Measurements from ENCODE around the gene SCRT2. TPM values are rescaled to one million over a fixed set of nuclear protein-coding genes. Genes with fewer than 3 reads are reported as not detected.

SCRT2 gene
- total and polyA plus RNA-seq, 9 of the 15 experiments (the other 6 are each of a cell fraction or from before 2014, with no cell fraction given): 0.04 to 0.75 (median 0.13) TPM; not detected in 2

GRCh38 chr20:651713-652614 lies 23.6 kb downstream of the SCRT2 start:
- POLR2A ChIA-PET: interaction anchor here (0.5 to 1.5 kb wide), 6 partner anchors 11 to 190 kb away, joined by 3 to 4 read pairs (median 4); partner anchors contain the start of gene TBC1D20
- H3K4me2 ChIP-seq (ENCODE audit: insufficient read depth, low read length): peak overlapping the region; percentile 96
- peaks cover 49% of the 10 kb centered on the region for H3K79me2 ChIP-seq (ENCODE audit: control insufficient read depth, insufficient read depth, low read length)
- in situ Hi-C loops (cut with MboI) (loop anchor here (5.0 kb wide), 1 partner anchor 75 kb away; no protein-coding TSS in a partner anchor), intact Hi-C loops (cut with micrococcal nuclease) (loop anchor here (2.0 kb wide), 1 partner anchor 77 kb away; no protein-coding TSS in a partner anchor)
- H3K4me3 ChIP-seq: peak overlapping the region; percentile 70
- H3K9ac ChIP-seq (ENCODE audit: insufficient read depth in 1 of 2, low read depth in 2 of 2, low read length in 2 of 2): peak overlapping the region; percentile 97
- H3K27me3 ChIP-seq (ENCODE audit: control insufficient read depth in 2 of 2, insufficient read depth in 2 of 2, low read length in 2 of 2): no peaks in the 10 kb centered on the region
- FAIRE-seq: peak; percentile 75
- peak; percentile 27 to 78 (median 43) for DNase-seq (ENCODE audit: extremely low read depth in 1 of 4, low spot score in 3 of 4)
- BruUV-seq (replicated peaks): TSS peak; percentile 51
- WGBS (ENCODE audit: insufficient coverage, low coverage, missing lambda C conversion rate): 11% methylated on average over 20 of the region's 20 CpGs
- peaks cover 41% of the 10 kb centered on the region for H3K36me3 ChIP-seq (ENCODE audit: control insufficient read depth, insufficient read depth, low read length)
- H3K9me3 ChIP-seq (replicated peaks; ENCODE audit: control insufficient read depth, insufficient read depth, low read depth, low read length): no peaks in the 10 kb centered on the region
- peak overlapping the region; percentile 98 for H3K27ac ChIP-seq (ENCODE audit: extremely low read depth, low read depth, low read length)
- ATAC-seq: peak; percentile 36
- H3K4me1 ChIP-seq (replicated peaks in 1 of 2; ENCODE audit: control insufficient read depth in 2 of 2, insufficient read depth in 2 of 2, low read length in 2 of 2): peaks cover 39 to 43% of the 10 kb centered on the region in 2 experiments
- no peaks in the 10 kb centered on the region for H3K9me1 ChIP-seq (ENCODE audit: control insufficient read depth, insufficient read depth, low read length)
- H4K20me1 ChIP-seq (replicated peaks; ENCODE audit: control insufficient read depth, insufficient read depth, low read length): no peaks in the 10 kb centered on the region
- peak overlapping the region; percentile 71 for H2AFZ ChIP-seq (ENCODE audit: low read depth, low read length)
- CTCF ChIA-PET (ENCODE audit: low intra/inter-chr PET ratio): interaction anchor here (3.2 kb wide), 1 partner anchor 77 kb away, joined by 22 read pairs; no protein-coding TSS in a partner anchor
- TF ChIP-seq SP1 (CRISPR knock-in tag; IDR thresholded peaks at IDR 0.05) (0 out of 2 replicates have a peak, but pooled peaks have one; percentile 57), RBFOX2 (IDR thresholded peaks at IDR 0.05; ENCODE audit: low read depth, low read length) (no peak), JUND (IDR thresholded peaks at IDR 0.05; ENCODE audit: borderline replicate concordance, low read depth, low read length) (no peak), JUND (tag; IDR thresholded peaks at IDR 0.05; ENCODE audit: borderline replicate concordance, low read depth, low read length) (0 out of 3 replicates have a peak, but pooled peaks have one; percentile 15), DMBX1 (CRISPR knock-in tag; IDR thresholded peaks at IDR 0.05; ENCODE audit: borderline replicate concordance) (no peak), CREB5 (CRISPR knock-in tag; IDR thresholded peaks at IDR 0.05) (no peak), ZNF707 (CRISPR knock-in tag; conservative IDR thresholded peaks at IDR 0.05) (no peak), FOSL1 (tag; conservative IDR thresholded peaks at IDR 0.05) (no peak), ZNF324 (CRISPR knock-in tag; IDR thresholded peaks at IDR 0.05) (no peak), E2F3 (CRISPR knock-in tag; IDR thresholded peaks at IDR 0.05) (no peak), GATAD2A (IDR thresholded peaks at IDR 0.05) (0 out of 2 replicates have a peak, but pooled peaks have one; percentile 47), RB1 (IDR thresholded peaks at IDR 0.05; ENCODE audit: low read depth) (no peak), FOXP4 (CRISPR knock-in tag; IDR thresholded peaks at IDR 0.05; ENCODE audit: borderline replicate concordance) (peak; percentile 50; the same call in 1 of the 2 replicates), ARHGAP35 (IDR thresholded peaks at IDR 0.05; ENCODE audit: partially characterized antibody) (no peak), HMGN3 (IDR thresholded peaks at IDR 0.05; ENCODE audit: borderline replicate concordance, extremely low read depth, insufficient read length, low read depth, low read length) (peak; percentile 17), MCM5 (IDR thresholded peaks at IDR 0.05; ENCODE audit: low read depth) (no peak), CHCHD3 (CRISPR knock-in tag; IDR thresholded peaks at IDR 0.05) (no peak)

Measured in K562 (cell line).